ENCODE measurements around the gene KDM4B. TPM values are rescaled to one million over a fixed set of nuclear protein-coding genes. Genes with fewer than 3 reads are reported as not detected.

Gene KDM4B
- total RNA-seq, 1 experiment from 2014 or later = 35.9 TPM

GRCh38 chr19:5016781-5017180, 47.9 kb downstream of the KDM4B start:
- H3K27me3 ChIP-seq (ENCODE audit: insufficient read depth, low read length) = no peaks in the 10 kb centered on the region
- no peak overlapping the region for H3K9ac ChIP-seq (ENCODE audit: low read length)
- CTCF ChIA-PET = no interaction called here
- H3K36me3 ChIP-seq (ENCODE audit: control insufficient read depth in 1 of 2, insufficient read depth in 2 of 2, low read length in 2 of 2) = peaks cover 4 to 5% of the 10 kb centered on the region in 2 experiments; a peak in 1 of 4 replicates
- H3K27ac ChIP-seq (ENCODE audit: low read depth, low read length) = peak overlapping the region; percentile 18; the same call in 1 of the 2 replicates
- no peak overlapping the region for H3K4me2 ChIP-seq (ENCODE audit: low read length)
- BruUV-seq (replicated peaks) = TSS peak; percentile 21
- no peak overlapping the region for H3K4me3 ChIP-seq (replicated peaks in 1 of 2; ENCODE audit: low read depth in 1 of 2, low read length in 2 of 2)
- RAD21 ChIA-PET (ENCODE audit: low non-redundant PET in 1 of 2, low total read pairs in 2 of 2, uncharacterized antibody in 2 of 2, unreplicated experiment in 2 of 2) = no interaction called here
- TF ChIP-seq RAD21 (IDR thresholded peaks at IDR 0.05; ENCODE audit: low read depth) (no peak), FOSL1 (IDR thresholded peaks at IDR 0.05; ENCODE audit: low read depth) (no peak)
- DNase-seq (ENCODE audit: low read depth, low spot score) = no peak
- POLR2A ChIA-PET = no interaction called here
- H3K9me3 ChIP-seq (ENCODE audit: control insufficient read depth in 1 of 2, insufficient read depth in 1 of 2, low read depth in 1 of 2, low read length in 2 of 2) = peaks cover 0 to 14% of the 10 kb centered on the region in 2 experiments; a peak in 1 of 4 replicates
- no peak overlapping the region for H2AFZ ChIP-seq (ENCODE audit: low read depth, low read length, poor library complexity, severe bottlenecking)
- no peaks in the 10 kb centered on the region for H4K20me1 ChIP-seq (ENCODE audit: insufficient read depth)
- intact Hi-C loops (cut with micrococcal nuclease) = no loop called here
- ATAC-seq = peak; percentile 47
- peaks cover 11% of the 10 kb centered on the region; the same call in 1 of the 2 replicates for H3K79me2 ChIP-seq (ENCODE audit: insufficient read depth, low read length)
- no peaks in the 10 kb centered on the region for H3K9me2 ChIP-seq (ENCODE audit: insufficient read depth)
- peaks cover 2 to 12% of the 10 kb centered on the region in 2 experiments; a peak in 3 of 4 replicates for H3K4me1 ChIP-seq (ENCODE audit: control insufficient read depth in 1 of 2, insufficient read depth in 2 of 2, low read length in 2 of 2)

- BruUV-seq (replicated peaks) = no TSS peak
- ChIA-PET POLR2A (no interaction called here), CTCF (interaction anchor here (1.0 kb wide), 1 partner anchor 16 kb away, joined by 3 read pairs; no protein-coding TSS in a partner anchor), RAD21 (ENCODE audit: low non-redundant PET in 1 of 2, low total read pairs in 2 of 2, uncharacterized antibody in 2 of 2, unreplicated experiment in 2 of 2) (no interaction called here)
- Histone ChIP-seq H4K20me1 (ENCODE audit: insufficient read depth) (no peaks in the 10 kb centered on the region), H3K9ac (ENCODE audit: low read length) (no peak overlapping the region), H3K4me3 (replicated peaks in 1 of 2; ENCODE audit: low read depth in 1 of 2, low read length in 2 of 2) (no peak overlapping the region), H3K27ac (ENCODE audit: low read depth, low read length) (no peak overlapping the region), H2AFZ (ENCODE audit: low read depth, low read length, poor library complexity, severe bottlenecking) (no peak overlapping the region), H3K36me3 (ENCODE audit: control insufficient read depth in 1 of 2, insufficient read depth in 2 of 2, low read length in 2 of 2) (peaks cover 4 to 5% of the 10 kb centered on the region in 2 experiments; a peak in 1 of 4 replicates), H3K4me1 (ENCODE audit: control insufficient read depth in 1 of 2, insufficient read depth in 2 of 2, low read length in 2 of 2) (peaks cover 2 to 12% of the 10 kb centered on the region in 2 experiments; a peak in 3 of 4 replicates), H3K27me3 (ENCODE audit: insufficient read depth, low read length) (no peaks in the 10 kb centered on the region), H3K9me3 (ENCODE audit: control insufficient read depth in 1 of 2, insufficient read depth in 1 of 2, low read depth in 1 of 2, low read length in 2 of 2) (peaks cover 0 to 14% of the 10 kb centered on the region in 2 experiments; a peak in 1 of 4 replicates), H3K4me2 (ENCODE audit: low read length) (no peak overlapping the region), H3K9me2 (ENCODE audit: insufficient read depth) (no peaks in the 10 kb centered on the region), H3K79me2 (ENCODE audit: insufficient read depth, low read length) (peaks cover 11% of the 10 kb centered on the region; the same call in 1 of the 2 replicates)
- no peak for DNase-seq (ENCODE audit: low read depth, low spot score)
- peak; percentile 81 for ATAC-seq
- intact Hi-C loops (cut with micrococcal nuclease) = no loop called here
- TF ChIP-seq CTCF (IDR thresholded peaks at IDR 0.05 in 2 of 3, conservative IDR thresholded peaks at IDR 0.05 in 1 of 3; ENCODE audit: borderline replicate concordance in 1 of 3, insufficient read depth in 1 of 3, low read depth in 2 of 3, low read length in 2 of 3) (0 out of 6 replicates have a peak, but pooled peaks of 1 of the 3 experiments have one; percentile 1), ZBTB33 (IDR thresholded peaks at IDR 0.05; ENCODE audit: extremely low read depth, insufficient replicate concordance, low read length) (no peak), RAD21 (IDR thresholded peaks at IDR 0.05; ENCODE audit: low read depth) (no peak)
Measured at GRCh38 chr19:5017235-5017634, 48.3 kb downstream of the KDM4B start.

Data from HCT116 (cell line).